Adipose tissue (tissue), 3 donors: ENCODE measurements around the gene NUDT9. TPM values are rescaled to one million over a fixed set of nuclear protein-coding genes. Genes with fewer than 3 reads are reported as not detected.
"Not testable (repeated sequence)": the region's sequence is repeated elsewhere in the genome, so short reads cannot be mapped to it uniquely, and the experiment has no call there.

Experiments
- H3K27ac ChIP-seq: one replicate; pipeline ENCODE4 v1.5.1; 2013; ENCODE audit warnings: low read depth, low read length
- WGBS, 3 donors: extraction: QIAGEN DNeasy Blood & Tissue Kit; methylation state at CpG; one replicate each; pipeline ENCODE4 v1.1.7; 2013; 5-methylcytosine and 5-hydroxymethylcytosine counted together
- polyA plus RNA-seq, 3 donors: library from polyadenylated mRNA; stranded (reverse); fragments of 200-250 nt; gene quantifications; one replicate each; pipeline ENCODE4 v1.2.3, GENCODE V29; 2013
- donor health status: healthy with polysubstance abuse.
- donor health status: Bipolar disorder and iron deficiency.
- donor health status: healthy.

Gene NUDT9
- polyA plus RNA-seq, 3 donors: 21.8 to 35.4 (median 27.9) TPM

GRCh38 chr4:87405211-87405820 is 17.1 kb upstream of the NUDT9 start:
- 59 to 75% (median 73%) methylated on average over 5 of the region's 5 CpGs for WGBS, 3 donors
- no peak overlapping the region for H3K27ac ChIP-seq

- H3K27ac ChIP-seq: no peak overlapping the region
- 50 to 79% (median 55%) methylated on average over 6 of the region's 6 CpGs for WGBS, 3 donors
Measured at GRCh38 chr4:87406462-87406861, 15.9 kb upstream of the NUDT9 start.

GRCh38 chr4:87406902-87407301 is 15.5 kb upstream of the NUDT9 start:
- H3K27ac ChIP-seq: not testable (repeated sequence)
- WGBS, 3 donors: 47 to 81% (median 53%) methylated on average over 4 of the region's 4 CpGs

- H3K27ac ChIP-seq: no peak overlapping the region
- 21 to 69% (median 51%) methylated on average over 3 of the region's 3 CpGs for WGBS, 3 donors
Measured at GRCh38 chr4:87409420-87409939, 12.9 kb upstream of the NUDT9 start.

GRCh38 chr4:87410157-87410556 is 12.2 kb upstream of the NUDT9 start:
- no peak overlapping the region for H3K27ac ChIP-seq
- 28 to 62% (median 58%) methylated on average over 2 of the region's 2 CpGs for WGBS, 3 donors

GRCh38 chr4:87410679-87411078 is 11.7 kb upstream of the NUDT9 start:
- no peak overlapping the region for H3K27ac ChIP-seq
- WGBS, 3 donors: 88 to 95% (median 90%) methylated on average over 2 of the region's 2 CpGs

GRCh38 chr4:87414816-87415215 is 7.6 kb upstream of the NUDT9 start:
- H3K27ac ChIP-seq: no peak overlapping the region

GRCh38 chr4:87416965-87417364 is 5.4 kb upstream of the NUDT9 start:
- 49 to 79% (median 78%) methylated on average over 3 of the region's 3 CpGs for WGBS, 3 donors
- no peak overlapping the region for H3K27ac ChIP-seq

- 89 to 97% (median 93%) methylated on average over 4 of the region's 4 CpGs for WGBS, 3 donors
- H3K27ac ChIP-seq: not testable (repeated sequence)
Measured at GRCh38 chr4:87418410-87418809, 4.0 kb upstream of the NUDT9 start.

GRCh38 chr4:87419578-87420249 is 2.7 kb upstream of the NUDT9 start:
- WGBS, 3 donors: 18 to 54% (median 38%) methylated on average over 5 of the region's 5 CpGs
- H3K27ac ChIP-seq: no peak overlapping the region

- no peak overlapping the region for H3K27ac ChIP-seq
- 75 to 85% (median 82%) methylated on average over 4 of the region's 4 CpGs for WGBS, 3 donors
Measured at GRCh38 chr4:87420276-87420830, 2.0 kb upstream of the NUDT9 start.

GRCh38 chr4:87423317-87424098 is 1.1 kb downstream of the NUDT9 start:
- WGBS, 3 donors: 11 to 17% (median 14%) methylated on average over 3 of the region's 3 CpGs
- H3K27ac ChIP-seq: no peak overlapping the region

GRCh38 chr4:87424099-87424543 is 1.7 kb downstream of the NUDT9 start:
- H3K27ac ChIP-seq: not testable (repeated sequence)
- WGBS, 3 donors: 82 to 91% (median 90%) methylated on average over 19 to 22 of the region's 22 CpGs

- WGBS, 3 donors: 94 to 98% (median 95%) methylated on average over 2 of the region's 2 CpGs
- no peak overlapping the region for H3K27ac ChIP-seq
Measured at GRCh38 chr4:87425711-87426110, 3.3 kb downstream of the NUDT9 start.

GRCh38 chr4:87426865-87427517 is 4.6 kb downstream of the NUDT9 start:
- WGBS, 3 donors: 62 to 94% (median 87%) methylated on average over 3 of the region's 3 CpGs
- H3K27ac ChIP-seq: no peak overlapping the region

- WGBS, 3 donors: 6 to 51% (median 38%) methylated on average over 1 of the region's 1 CpG
- no peak overlapping the region for H3K27ac ChIP-seq
Measured at GRCh38 chr4:87427518-87427868, 5.1 kb downstream of the NUDT9 start.

- WGBS, 3 donors: 94 to 95% (median 94%) methylated on average over 6 of the region's 6 CpGs
- no peak overlapping the region for H3K27ac ChIP-seq
Measured at GRCh38 chr4:87428979-87429378, 6.6 kb downstream of the NUDT9 start.

- 91 to 97% (median 95%) methylated on average over 2 of the region's 2 CpGs for WGBS, 3 donors
- H3K27ac ChIP-seq: no peak overlapping the region
Measured at GRCh38 chr4:87430038-87430437, 7.7 kb downstream of the NUDT9 start.

GRCh38 chr4:87433342-87433741 is 11.0 kb downstream of the NUDT9 start:
- H3K27ac ChIP-seq: no peak overlapping the region
- 56 to 94% (median 92%) methylated on average over 2 of the region's 2 CpGs for WGBS, 3 donors
